B cell (primary cell): Measurements from ENCODE around the gene PCK1. TPM values are rescaled to one million over a fixed set of nuclear protein-coding genes. Genes with fewer than 3 reads are reported as not detected.

Source experiments
- ATAC-seq: fragments of 200-7000 bp; cut with Tn5 transposase; one replicate; pipeline ENCODE4 v1.10.0; 2021; ENCODE audit warnings: low read depth, mild to moderate bottlenecking, moderate number of reproducible peaks, moderate library complexity
- CTCF ChIA-PET: fragments of 350-600 bp; sonication (Branson Sonifier 250); formaldehyde crosslinking; loops from one replicate; lab custom pipeline; 2021; ENCODE audit warnings: antibody characterized with exemption, inconsistent platforms; lab: Charles Lee
- POLR2A ChIA-PET: fragments of 350-600 bp; sonication (Branson Sonifier 250); formaldehyde crosslinking; loops from one replicate; lab custom pipeline; 2021; ENCODE audit warnings: antibody characterized with exemption; lab: Charles Lee
- DNase-seq: peaks from one replicate; pipeline ENCODE4 v3.0.0; 2013
- H2AFZ ChIP-seq: 2 replicates; pipeline ENCODE4 v1.6.1; 2012; ENCODE audit warnings: mild to moderate bottlenecking, low read depth, low read length; ENCODE audit not compliant: insufficient read depth, poor library complexity, severe bottlenecking
- H3K27ac ChIP-seq, 2 donors: 1 replicate in 1 of 2; 2 replicates in 1 of 2; pipeline ENCODE4 v1.5.1; 2012 to 2013; ENCODE audit warnings: low read length in 2 of 2, mild to moderate bottlenecking in 2 of 2, moderate library complexity in 1 of 2
- H3K27me3 ChIP-seq, 4 experiments: fragments of 200-600 bp in 1 of 4; sonication (generic) in 1 of 4; replicated peaks in 1 of 4; 1 replicate in 2 of 4; 2 replicates in 2 of 4; pipeline versions ENCODE4 v1.6.1 to v1.7.0; 2013 to 2016; ENCODE audit warnings: low read length in 3 of 4, mild to moderate bottlenecking in 2 of 4, mixed read lengths in 1 of 4, moderate library complexity in 1 of 4; ENCODE audit not compliant: insufficient read depth in 4 of 4, control insufficient read depth in 3 of 4; ENCODE audit errors: control extremely low read depth in 1 of 4
- H3K36me3 ChIP-seq, 2 experiments: replicated peaks in 1 of 2; 1 replicate in 1 of 2; 2 replicates in 1 of 2; pipeline versions ENCODE4 v1.6.1 to v1.7.1; 2013; ENCODE audit warnings: low read length in 1 of 2; ENCODE audit not compliant: insufficient read depth in 2 of 2, control insufficient read depth in 1 of 2; ENCODE audit errors: control extremely low read depth in 1 of 2, extremely low read depth in 1 of 2
- H3K4me1 ChIP-seq, 2 donors: fragments of 200-600 bp in 1 of 2; sonication (generic) in 1 of 2; 1 replicate in 1 of 2; 2 replicates in 1 of 2; pipeline versions ENCODE4 v1.5.1 to v1.6.1; 2013 to 2017; ENCODE audit warnings: low read length in 2 of 2; ENCODE audit not compliant: control insufficient read depth in 2 of 2, insufficient read depth in 2 of 2
- H3K4me2 ChIP-seq: replicated peaks from 2 replicates; pipeline ENCODE3; 2012; ENCODE audit warnings: mild to moderate bottlenecking, low read depth, low read length; ENCODE audit not compliant: poor library complexity, severe bottlenecking
- H3K4me3 ChIP-seq, 5 experiments: fragments of 200-600 bp in 1 of 5; sonication (generic) in 1 of 5; 1 replicate in 3 of 5; 2 replicates in 2 of 5; pipeline versions ENCODE4 v1.5.1 to v1.7.0; 2011 to 2016; ENCODE audit warnings: low read length in 4 of 5, mild to moderate bottlenecking in 4 of 5, low read depth in 2 of 5, control low read depth in 1 of 5, moderate library complexity in 1 of 5; ENCODE audit not compliant: insufficient read depth in 1 of 5; ENCODE audit errors: control extremely low read depth in 1 of 5, extremely low read depth in 1 of 5
- H3K79me2 ChIP-seq: fragments of 200-600 bp; sonication (generic); one replicate; pipeline ENCODE4 v1.6.0; 2016; ENCODE audit warnings: low read length; ENCODE audit not compliant: control insufficient read depth, insufficient read depth
- H3K9ac ChIP-seq: fragments of 200-600 bp; sonication (generic); 2 replicates; pipeline ENCODE4 v1.6.1; 2017; ENCODE audit warnings: mild to moderate bottlenecking, low read length, moderate library complexity
- H3K9me3 ChIP-seq, 3 donors: one replicate each; pipeline versions ENCODE4 v1.6.1 to v1.7.1; 2013; ENCODE audit warnings: low read length in 2 of 3; ENCODE audit not compliant: control insufficient read depth in 2 of 3, insufficient read depth in 1 of 3; ENCODE audit errors: control extremely low read depth in 1 of 3
- H4K20me1 ChIP-seq: 2 replicates; pipeline ENCODE4 v1.6.0; 2012; ENCODE audit warnings: mild to moderate bottlenecking, low read length; ENCODE audit not compliant: insufficient read depth, control insufficient read depth, poor library complexity, severe bottlenecking
- H3K27ac Mint-ChIP-seq: one replicate; pipeline ENCODE4 v1.8.0; 2021; ENCODE audit warnings: mixed read lengths
- H3K27me3 Mint-ChIP-seq: one replicate; pipeline ENCODE4 v1.8.0; 2021; ENCODE audit warnings: mixed read lengths
- H3K4me1 Mint-ChIP-seq: one replicate; pipeline ENCODE4 v1.8.0; 2021; ENCODE audit warnings: mixed read lengths
- H3K4me3 Mint-ChIP-seq: one replicate; pipeline ENCODE4 v1.8.0; 2021; ENCODE audit warnings: mixed read lengths
- H3K9me3 Mint-ChIP-seq: one replicate; pipeline ENCODE4 v1.8.0; 2022; ENCODE audit warnings: mixed read lengths; ENCODE audit not compliant: insufficient read depth
- CTCF ChIP-seq: fragments of 200-600 bp; IDR thresholded peaks from one replicate; pipeline ENCODE4 v1.8.0; 2022; ENCODE audit warnings: antibody characterized with exemption, mild to moderate bottlenecking
- EZH2 ChIP-seq: IDR thresholded peaks from 2 replicates; pipeline ENCODE4 v1.6.1; 2012; ENCODE audit warnings: borderline replicate concordance, low read depth, mild to moderate bottlenecking, moderate library complexity, low read length; ENCODE audit not compliant: insufficient read depth, poor library complexity, severe bottlenecking
- WGBS: methylation state at CpG from one replicate; pipeline ENCODE4 v1.1.5; 2013; ENCODE audit warnings: missing lambda C conversion rate; ENCODE audit not compliant: insufficient coverage; 5-methylcytosine and 5-hydroxymethylcytosine counted together
- intact Hi-C: fragments of 100-400 bp; cut with micrococcal nuclease; formaldehyde crosslinking; loops from one replicate; pipeline ENCODE4 v1.10.0; 2022
- polyA plus RNA-seq: library from polyadenylated mRNA; depleted of rRNA; stranded (reverse); fragments of >200 nt; gene quantifications from 2 replicates; pipeline ENCODE4 v1.2.3, GENCODE V29; 2012
- total RNA-seq, 2 donors: library from RNA; stranded (reverse); fragments of 120-200 nt in 1 of 2; gene quantifications; 1 replicate in 1 of 2; 2 replicates in 1 of 2; pipeline versions ENCODE4 v1.2.3 to v1.2.4, GENCODE V29; 2013 to 2022

Gene PCK1
- total and polyA plus RNA-seq, 2 donors (not counting 1 experiment from before 2014, with no cell fraction given), result not detected

GRCh38 chr20:57558614-57559288, 2.2 kb upstream of the PCK1 start:
- CTCF ChIA-PET, result no interaction called here

GRCh38 chr20:57559289-57559634, 1.6 kb upstream of the PCK1 start:
- no peaks in the 10 kb centered on the region for H4K20me1 ChIP-seq
- no peaks in the 10 kb centered on the region for H3K9me3 ChIP-seq
- peaks cover 0 to 4% (median 1%) of the 10 kb centered on the region in 4 experiments for H3K27me3 ChIP-seq
- H3K27ac ChIP-seq, result no peak overlapping the region
- H3K4me1 Mint-ChIP-seq, result no peaks in the 10 kb centered on the region
- ATAC-seq, result no peak
- no peak overlapping the region for H3K9ac ChIP-seq
- no peak for TF ChIP-seq CTCF
- TF ChIP-seq EZH2, result no peak
- no peak for DNase-seq
- H3K4me1 ChIP-seq, result no peaks in the 10 kb centered on the region
- no peak overlapping the region for H2AFZ ChIP-seq
- H3K4me2 ChIP-seq, result no peak overlapping the region
- H3K4me3 ChIP-seq, result no peak overlapping the region
- intact Hi-C loops, result no loop called here
- CTCF ChIA-PET, result no interaction called here
- POLR2A ChIA-PET, result no interaction called here
- no peak overlapping the region for H3K27ac Mint-ChIP-seq
- H3K79me2 ChIP-seq, result no peaks in the 10 kb centered on the region
- no peaks in the 10 kb centered on the region for H3K9me3 Mint-ChIP-seq
- no peak overlapping the region for H3K4me3 Mint-ChIP-seq
- no peaks in the 10 kb centered on the region for H3K36me3 ChIP-seq
- WGBS, result 98% methylated on average over 6 of the region's 10 CpGs
- peaks cover 33% of the 10 kb centered on the region for H3K27me3 Mint-ChIP-seq

More at GRCh38 chr20:57558614-57559288, 2.2 kb upstream of the PCK1 start:
- Histone ChIP-seq H4K20me1 (no peaks in the 10 kb centered on the region), H3K36me3 (no peaks in the 10 kb centered on the region), H3K27me3 (peaks cover 0 to 4% (median 1%) of the 10 kb centered on the region in 4 experiments), H3K4me2 (no peak overlapping the region), H3K4me1 (no peaks in the 10 kb centered on the region), H2AFZ (no peak overlapping the region), H3K9ac (no peak overlapping the region), H3K79me2 (no peaks in the 10 kb centered on the region), H3K27ac (no peak overlapping the region), H3K4me3 (no peak overlapping the region), H3K9me3 (no peaks in the 10 kb centered on the region)
- Mint-ChIP-seq H3K27me3 (peaks cover 34% of the 10 kb centered on the region), H3K4me1 (no peaks in the 10 kb centered on the region), H3K4me3 (no peak overlapping the region), H3K9me3 (no peaks in the 10 kb centered on the region), H3K27ac (no peak overlapping the region)
- intact Hi-C loops, result no loop called here
- no peak for TF ChIP-seq CTCF
- no peak for ATAC-seq
- WGBS, result 81% methylated on average over 14 of the region's 15 CpGs
- POLR2A ChIA-PET, result no interaction called here
- no peak for DNase-seq
